ENCODE data around the gene LRP5.

LRP5 gene

GRCh38 chr11:68347345-68347744 is 35.0 kb downstream of the LRP5 start:
- no peak for DNase-seq (ENCODE audit: low read depth)

GRCh38 chr11:68347841-68348240 is 35.5 kb downstream of the LRP5 start:
- DNase-seq (ENCODE audit: low read depth): no peak

GRCh38 chr11:68349461-68350249 is 37.3 kb downstream of the LRP5 start:
- DNase-seq (ENCODE audit: low read depth): no peak

GRCh38 chr11:68350759-68351449 is 38.5 kb downstream of the LRP5 start:
- DNase-seq (ENCODE audit: low read depth): no peak

GRCh38 chr11:68351450-68352275 is 39.3 kb downstream of the LRP5 start:
- no peak for DNase-seq (ENCODE audit: low read depth)

GRCh38 chr11:68352591-68352990 is 40.2 kb downstream of the LRP5 start:
- no peak for DNase-seq (ENCODE audit: low read depth)

- no peak for DNase-seq (ENCODE audit: low read depth)
Observed at GRCh38 chr11:68353118-68353517, 40.7 kb downstream of the LRP5 start.

- DNase-seq (ENCODE audit: low read depth): no peak
Observed at GRCh38 chr11:68353669-68354068, 41.3 kb downstream of the LRP5 start.

- no peak for DNase-seq (ENCODE audit: low read depth)
Observed at GRCh38 chr11:68354148-68354872, 41.9 kb downstream of the LRP5 start.

GRCh38 chr11:68355471-68355870 is 43.1 kb downstream of the LRP5 start:
- DNase-seq (ENCODE audit: low read depth): no peak

GRCh38 chr11:68357568-68357967 is 45.2 kb downstream of the LRP5 start:
- DNase-seq (ENCODE audit: low read depth): no peak

- DNase-seq (ENCODE audit: low read depth): no peak
Observed at GRCh38 chr11:68358416-68358815, 46.0 kb downstream of the LRP5 start.

GRCh38 chr11:68361702-68362101 is 49.3 kb downstream of the LRP5 start:
- no peak for DNase-seq (ENCODE audit: low read depth)

GRCh38 chr11:68362801-68363379 is 50.5 kb downstream of the LRP5 start:
- no peak for DNase-seq (ENCODE audit: low read depth)

GRCh38 chr11:68363776-68364175 is 51.4 kb downstream of the LRP5 start:
- no peak for DNase-seq (ENCODE audit: low read depth)

- DNase-seq (ENCODE audit: low read depth): no peak
Observed at GRCh38 chr11:68364581-68364980, 52.2 kb downstream of the LRP5 start.

GRCh38 chr11:68365943-68366435 is 53.6 kb downstream of the LRP5 start:
- no peak for DNase-seq (ENCODE audit: low read depth)

- no peak for DNase-seq (ENCODE audit: low read depth)
Observed at GRCh38 chr11:68367252-68367651, 54.9 kb downstream of the LRP5 start.

GRCh38 chr11:68369756-68370155 is 57.4 kb downstream of the LRP5 start:
- no peak for DNase-seq (ENCODE audit: low read depth)

GRCh38 chr11:68370211-68371111 is 58.1 kb downstream of the LRP5 start:
- DNase-seq (ENCODE audit: low read depth): no peak
